Stimulated activated CD4-positive, alpha-beta T cell treated with anti-CD3 and anti-CD28 coated beads, TNF-alpha, amount 100 ng/mL, for 24 hours (primary cell): ENCODE data around the gene TMEM271.
"Not testable (repeated sequence)": the region's sequence is repeated elsewhere in the genome, so short reads cannot be mapped to it uniquely, and the experiment has no call there.

Experiments used
- DNase-seq, 3 experiments: peaks; one replicate each; pipeline ENCODE4 v3.0.0-alpha.2; 2020; ENCODE audit warnings: low read depth in 3 of 3

Gene TMEM271

GRCh38 chr4:565614-566013, 10.5 kb downstream of the TMEM271 start:
- DNase-seq: not testable (repeated sequence)

- not testable (repeated sequence) for DNase-seq
These were observed 13.6 kb downstream of the TMEM271 start for GRCh38 chr4:562458-562857.

GRCh38 chr4:561426-561825, 14.7 kb downstream of the TMEM271 start:
- no peak for DNase-seq

- no peak for DNase-seq
These were observed 15.3 kb downstream of the TMEM271 start for GRCh38 chr4:560731-561291.

- DNase-seq: no peak
These were observed 16.0 kb downstream of the TMEM271 start for GRCh38 chr4:560061-560460.

GRCh38 chr4:555566-556275, 20.4 kb downstream of the TMEM271 start:
- DNase-seq: no peak

GRCh38 chr4:554793-555320, 21.2 kb downstream of the TMEM271 start:
- DNase-seq: not testable (repeated sequence)

- DNase-seq: no peak
These were observed 24.1 kb downstream of the TMEM271 start for GRCh38 chr4:552019-552418.

GRCh38 chr4:550268-550667, 25.8 kb downstream of the TMEM271 start:
- not testable (repeated sequence) for DNase-seq

- no peak for DNase-seq
These were observed 27.1 kb downstream of the TMEM271 start for GRCh38 chr4:548976-549375.

GRCh38 chr4:545612-546011, 30.5 kb downstream of the TMEM271 start:
- DNase-seq: no peak

- no peak for DNase-seq
These were observed 31.5 kb downstream of the TMEM271 start for GRCh38 chr4:544386-545105.

GRCh38 chr4:541271-541670, 34.8 kb downstream of the TMEM271 start:
- DNase-seq: no peak

- no peak for DNase-seq
These were observed 37.5 kb downstream of the TMEM271 start for GRCh38 chr4:538542-539142.

GRCh38 chr4:537436-538264, 38.4 kb downstream of the TMEM271 start:
- no peak for DNase-seq

GRCh38 chr4:536351-536972, 39.6 kb downstream of the TMEM271 start:
- no peak for DNase-seq

GRCh38 chr4:535924-536281, 40.2 kb downstream of the TMEM271 start:
- no peak for DNase-seq

- DNase-seq: no peak
These were observed 40.7 kb downstream of the TMEM271 start for GRCh38 chr4:535181-535923.

- no peak for DNase-seq
These were observed 41.4 kb downstream of the TMEM271 start for GRCh38 chr4:534576-535151.

GRCh38 chr4:534101-534575, 42.0 kb downstream of the TMEM271 start:
- no peak for DNase-seq
